ENCODE results near the gene F10. TPM values are rescaled to one million over a fixed set of nuclear protein-coding genes. Genes with fewer than 3 reads are reported as not detected.

The F10 gene
- total and polyA plus RNA-seq, 2 of the 13 experiments (the other 11 are each of a cell fraction or from before 2014, with no cell fraction given), result 58.4 to 237 TPM

DNA sequence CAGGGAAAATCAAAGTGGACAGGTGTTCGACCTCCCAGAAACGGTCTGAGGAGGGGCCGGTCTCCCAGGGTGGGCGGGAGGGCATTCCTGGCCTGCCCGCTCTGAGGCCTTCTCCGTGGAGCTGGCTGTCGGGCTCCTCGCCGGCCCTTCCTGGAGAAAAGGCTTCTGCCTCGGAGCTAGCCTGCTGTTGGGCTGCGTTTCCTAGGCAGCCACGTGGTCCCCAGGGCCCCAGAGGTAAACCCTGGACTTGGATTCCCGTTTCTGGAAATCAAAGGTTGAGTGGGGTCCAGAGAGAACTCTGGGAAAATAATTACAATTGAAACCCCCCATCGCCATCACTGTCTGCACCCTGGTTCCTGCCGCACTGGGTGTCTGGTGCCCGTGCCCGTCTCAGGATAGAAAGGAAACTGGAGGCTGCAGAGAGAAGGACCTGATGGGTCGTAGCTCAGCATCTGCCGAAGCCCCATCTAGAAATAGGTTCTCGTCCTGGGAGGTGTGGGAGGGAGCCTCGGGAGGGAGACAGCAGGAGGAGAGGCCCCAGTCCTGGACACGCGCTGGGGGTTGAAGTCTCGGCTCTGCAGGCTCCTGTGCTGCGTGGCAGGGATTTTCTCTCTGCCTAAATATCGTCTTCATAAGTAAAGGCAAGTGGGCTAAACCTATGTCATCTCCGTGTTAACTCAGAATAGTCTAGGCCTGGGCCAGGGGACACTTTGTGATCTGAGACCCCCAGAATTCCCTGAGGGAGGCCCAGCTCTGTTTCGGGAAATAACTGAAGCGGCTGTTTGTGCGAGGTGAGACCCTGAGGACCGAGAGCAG is 28.2 kb downstream of the F10 start (continued):
- TF ChIP-seq, protein P1, sequence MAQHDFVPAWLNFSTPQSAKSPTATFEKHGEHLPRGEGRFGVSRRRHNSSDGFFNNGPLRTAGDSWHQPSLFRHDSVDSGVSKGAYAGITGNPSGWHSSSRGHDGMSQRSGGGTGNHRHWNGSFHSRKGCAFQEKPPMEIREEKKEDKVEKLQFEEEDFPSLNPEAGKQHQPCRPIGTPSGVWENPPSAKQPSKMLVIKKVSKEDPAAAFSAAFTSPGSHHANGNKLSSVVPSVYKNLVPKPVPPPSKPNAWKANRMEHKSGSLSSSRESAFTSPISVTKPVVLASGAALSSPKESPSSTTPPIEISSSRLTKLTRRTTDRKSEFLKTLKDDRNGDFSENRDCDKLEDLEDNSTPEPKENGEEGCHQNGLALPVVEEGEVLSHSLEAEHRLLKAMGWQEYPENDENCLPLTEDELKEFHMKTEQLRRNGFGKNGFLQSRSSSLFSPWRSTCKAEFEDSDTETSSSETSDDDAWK (CRISPR knock-in tag; IDR thresholded peaks at IDR 0.05), result no peak
- TF ChIP-seq HMG20A (CRISPR knock-in tag; IDR thresholded peaks at IDR 0.05; ENCODE audit: borderline replicate concordance) (no peak), KDM5B (CRISPR knock-in tag; IDR thresholded peaks at IDR 0.05; ENCODE audit: borderline replicate concordance) (no peak), ELF1 (CRISPR knock-in tag; IDR thresholded peaks at IDR 0.05) (no peak), ZNF121 (CRISPR knock-in tag; IDR thresholded peaks at IDR 0.05) (0 out of 2 replicates have a peak, but pooled peaks have one; percentile 13), FOXO1 (CRISPR knock-in tag; IDR thresholded peaks at IDR 0.05) (no peak), NFE2L2 (IDR thresholded peaks at IDR 0.05; ENCODE audit: low read length) (no peak), PCBP2 (optimal IDR thresholded peaks at IDR 0.05; ENCODE audit: low read depth, low read length, poor library complexity, severe bottlenecking) (no peak), U2AF1 (optimal IDR thresholded peaks at IDR 0.05; ENCODE audit: low read depth, low read length) (peak; percentile 41), SP140L (CRISPR knock-in tag; IDR thresholded peaks at IDR 0.05; ENCODE audit: borderline replicate concordance) (no peak)
- TF ChIP-seq, protein P2, sequence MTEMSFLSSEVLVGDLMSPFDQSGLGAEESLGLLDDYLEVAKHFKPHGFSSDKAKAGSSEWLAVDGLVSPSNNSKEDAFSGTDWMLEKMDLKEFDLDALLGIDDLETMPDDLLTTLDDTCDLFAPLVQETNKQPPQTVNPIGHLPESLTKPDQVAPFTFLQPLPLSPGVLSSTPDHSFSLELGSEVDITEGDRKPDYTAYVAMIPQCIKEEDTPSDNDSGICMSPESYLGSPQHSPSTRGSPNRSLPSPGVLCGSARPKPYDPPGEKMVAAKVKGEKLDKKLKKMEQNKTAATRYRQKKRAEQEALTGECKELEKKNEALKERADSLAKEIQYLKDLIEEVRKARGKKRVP (CRISPR knock-in tag; IDR thresholded peaks at IDR 0.05), result no peak
- TF ChIP-seq, protein P3, sequence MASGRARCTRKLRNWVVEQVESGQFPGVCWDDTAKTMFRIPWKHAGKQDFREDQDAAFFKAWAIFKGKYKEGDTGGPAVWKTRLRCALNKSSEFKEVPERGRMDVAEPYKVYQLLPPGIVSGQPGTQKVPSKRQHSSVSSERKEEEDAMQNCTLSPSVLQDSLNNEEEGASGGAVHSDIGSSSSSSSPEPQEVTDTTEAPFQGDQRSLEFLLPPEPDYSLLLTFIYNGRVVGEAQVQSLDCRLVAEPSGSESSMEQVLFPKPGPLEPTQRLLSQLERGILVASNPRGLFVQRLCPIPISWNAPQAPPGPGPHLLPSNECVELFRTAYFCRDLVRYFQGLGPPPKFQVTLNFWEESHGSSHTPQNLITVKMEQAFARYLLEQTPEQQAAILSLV (CRISPR knock-in tag; IDR thresholded peaks at IDR 0.05; ENCODE audit: borderline replicate concordance), result peak; percentile 10; the same call in 1 of the 2 replicates
- TF ChIP-seq, protein P4, sequence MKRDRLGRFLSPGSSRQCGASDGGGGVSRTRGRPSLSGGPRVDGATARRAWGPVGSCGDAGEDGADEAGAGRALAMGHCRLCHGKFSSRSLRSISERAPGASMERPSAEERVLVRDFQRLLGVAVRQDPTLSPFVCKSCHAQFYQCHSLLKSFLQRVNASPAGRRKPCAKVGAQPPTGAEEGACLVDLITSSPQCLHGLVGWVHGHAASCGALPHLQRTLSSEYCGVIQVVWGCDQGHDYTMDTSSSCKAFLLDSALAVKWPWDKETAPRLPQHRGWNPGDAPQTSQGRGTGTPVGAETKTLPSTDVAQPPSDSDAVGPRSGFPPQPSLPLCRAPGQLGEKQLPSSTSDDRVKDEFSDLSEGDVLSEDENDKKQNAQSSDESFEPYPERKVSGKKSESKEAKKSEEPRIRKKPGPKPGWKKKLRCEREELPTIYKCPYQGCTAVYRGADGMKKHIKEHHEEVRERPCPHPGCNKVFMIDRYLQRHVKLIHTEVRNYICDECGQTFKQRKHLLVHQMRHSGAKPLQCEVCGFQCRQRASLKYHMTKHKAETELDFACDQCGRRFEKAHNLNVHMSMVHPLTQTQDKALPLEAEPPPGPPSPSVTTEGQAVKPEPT (CRISPR knock-in tag; IDR thresholded peaks at IDR 0.05; ENCODE audit: low read depth), result no peak
- TF ChIP-seq, protein P5, sequence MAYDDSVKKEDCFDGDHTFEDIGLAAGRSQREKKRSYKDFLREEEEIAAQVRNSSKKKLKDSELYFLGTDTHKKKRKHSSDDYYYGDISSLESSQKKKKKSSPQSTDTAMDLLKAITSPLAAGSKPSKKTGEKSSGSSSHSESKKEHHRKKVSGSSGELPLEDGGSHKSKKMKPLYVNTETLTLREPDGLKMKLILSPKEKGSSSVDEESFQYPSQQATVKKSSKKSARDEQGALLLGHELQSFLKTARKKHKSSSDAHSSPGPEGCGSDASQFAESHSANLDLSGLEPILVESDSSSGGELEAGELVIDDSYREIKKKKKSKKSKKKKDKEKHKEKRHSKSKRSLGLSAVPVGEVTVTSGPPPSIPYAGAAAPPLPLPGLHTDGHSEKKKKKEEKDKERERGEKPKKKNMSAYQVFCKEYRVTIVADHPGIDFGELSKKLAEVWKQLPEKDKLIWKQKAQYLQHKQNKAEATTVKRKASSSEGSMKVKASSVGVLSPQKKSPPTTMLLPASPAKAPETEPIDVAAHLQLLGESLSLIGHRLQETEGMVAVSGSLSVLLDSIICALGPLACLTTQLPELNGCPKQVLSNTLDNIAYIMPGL (CRISPR knock-in tag; IDR thresholded peaks at IDR 0.05; ENCODE audit: borderline replicate concordance in 1 of 2, low read depth in 1 of 2), result peak in 1 of 2 experiments; percentile 43; a peak in 2 of 4 replicates
- TF ChIP-seq, protein P6, sequence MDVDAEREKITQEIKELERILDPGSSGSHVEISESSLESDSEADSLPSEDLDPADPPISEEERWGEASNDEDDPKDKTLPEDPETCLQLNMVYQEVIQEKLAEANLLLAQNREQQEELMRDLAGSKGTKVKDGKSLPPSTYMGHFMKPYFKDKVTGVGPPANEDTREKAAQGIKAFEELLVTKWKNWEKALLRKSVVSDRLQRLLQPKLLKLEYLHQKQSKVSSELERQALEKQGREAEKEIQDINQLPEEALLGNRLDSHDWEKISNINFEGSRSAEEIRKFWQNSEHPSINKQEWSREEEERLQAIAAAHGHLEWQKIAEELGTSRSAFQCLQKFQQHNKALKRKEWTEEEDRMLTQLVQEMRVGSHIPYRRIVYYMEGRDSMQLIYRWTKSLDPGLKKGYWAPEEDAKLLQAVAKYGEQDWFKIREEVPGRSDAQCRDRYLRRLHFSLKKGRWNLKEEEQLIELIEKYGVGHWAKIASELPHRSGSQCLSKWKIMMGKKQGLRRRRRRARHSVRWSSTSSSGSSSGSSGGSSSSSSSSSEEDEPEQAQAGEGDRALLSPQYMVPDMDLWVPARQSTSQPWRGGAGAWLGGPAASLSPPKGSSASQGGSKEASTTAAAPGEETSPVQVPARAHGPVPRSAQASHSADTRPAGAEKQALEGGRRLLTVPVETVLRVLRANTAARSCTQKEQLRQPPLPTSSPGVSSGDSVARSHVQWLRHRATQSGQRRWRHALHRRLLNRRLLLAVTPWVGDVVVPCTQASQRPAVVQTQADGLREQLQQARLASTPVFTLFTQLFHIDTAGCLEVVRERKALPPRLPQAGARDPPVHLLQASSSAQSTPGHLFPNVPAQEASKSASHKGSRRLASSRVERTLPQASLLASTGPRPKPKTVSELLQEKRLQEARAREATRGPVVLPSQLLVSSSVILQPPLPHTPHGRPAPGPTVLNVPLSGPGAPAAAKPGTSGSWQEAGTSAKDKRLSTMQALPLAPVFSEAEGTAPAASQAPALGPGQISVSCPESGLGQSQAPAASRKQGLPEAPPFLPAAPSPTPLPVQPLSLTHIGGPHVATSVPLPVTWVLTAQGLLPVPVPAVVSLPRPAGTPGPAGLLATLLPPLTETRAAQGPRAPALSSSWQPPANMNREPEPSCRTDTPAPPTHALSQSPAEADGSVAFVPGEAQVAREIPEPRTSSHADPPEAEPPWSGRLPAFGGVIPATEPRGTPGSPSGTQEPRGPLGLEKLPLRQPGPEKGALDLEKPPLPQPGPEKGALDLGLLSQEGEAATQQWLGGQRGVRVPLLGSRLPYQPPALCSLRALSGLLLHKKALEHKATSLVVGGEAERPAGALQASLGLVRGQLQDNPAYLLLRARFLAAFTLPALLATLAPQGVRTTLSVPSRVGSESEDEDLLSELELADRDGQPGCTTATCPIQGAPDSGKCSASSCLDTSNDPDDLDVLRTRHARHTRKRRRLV (CRISPR knock-in tag; IDR thresholded peaks at IDR 0.05), result peak; percentile 16; the same call in 1 of the 2 replicates
